GM21515 (cell line): ENCODE measurements around the gene SRP72.
"Not testable (repeated sequence)": the region's sequence is repeated elsewhere in the genome, so short reads cannot be mapped to it uniquely, and the experiment has no call there.

Source experiments
- ATAC-seq: cut with Tn5 transposase; IDR thresholded peaks from one replicate; pipeline ENCODE4 v1.9.1; 2021; ENCODE audit not compliant: unreplicated experiment

Gene SRP72

GRCh38 chr4:56465599-56466295 is 1.7 kb upstream of the SRP72 start:
- ATAC-seq = no peak

- not testable (repeated sequence) for ATAC-seq
Observed at GRCh38 chr4:56466296-56466761, 1.1 kb upstream of the SRP72 start.

DNA sequence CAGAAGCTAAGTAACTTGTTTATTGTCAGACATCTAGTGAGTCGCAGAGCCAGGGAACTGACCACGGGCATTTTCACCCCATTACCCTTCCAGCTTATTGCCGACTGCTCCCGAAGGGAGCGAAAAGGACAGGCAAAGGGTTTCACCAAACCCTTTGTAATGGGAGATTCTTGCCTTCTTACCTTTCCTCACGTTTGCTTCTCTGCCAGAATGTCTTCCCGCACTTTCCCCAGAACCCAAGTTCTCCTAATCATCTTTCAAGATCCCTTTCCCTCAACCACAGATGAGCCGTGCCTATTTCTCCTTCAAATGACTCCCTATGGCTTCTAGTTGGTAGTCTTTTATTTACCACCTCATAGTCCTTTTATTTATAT is 520 bp upstream of the SRP72 start:
- ATAC-seq = no peak

DNA sequence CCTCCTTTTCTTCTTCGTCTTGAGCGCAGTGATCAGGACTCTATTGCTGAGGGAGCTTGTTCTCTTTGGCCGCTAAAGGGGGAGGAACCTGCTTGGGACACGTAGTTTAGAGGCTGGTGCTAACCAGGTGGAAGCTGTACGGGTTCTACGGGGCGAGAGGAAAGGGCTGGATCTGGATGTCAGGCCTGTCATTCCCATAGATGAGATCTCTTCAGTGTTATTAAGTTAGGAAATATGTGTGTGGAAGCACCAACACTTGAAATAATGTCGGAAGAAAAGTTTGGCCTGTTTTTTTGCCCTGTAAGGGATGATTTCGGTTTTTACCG is 643 bp downstream of the SRP72 start:
- ATAC-seq = peak; percentile 53

DNA sequence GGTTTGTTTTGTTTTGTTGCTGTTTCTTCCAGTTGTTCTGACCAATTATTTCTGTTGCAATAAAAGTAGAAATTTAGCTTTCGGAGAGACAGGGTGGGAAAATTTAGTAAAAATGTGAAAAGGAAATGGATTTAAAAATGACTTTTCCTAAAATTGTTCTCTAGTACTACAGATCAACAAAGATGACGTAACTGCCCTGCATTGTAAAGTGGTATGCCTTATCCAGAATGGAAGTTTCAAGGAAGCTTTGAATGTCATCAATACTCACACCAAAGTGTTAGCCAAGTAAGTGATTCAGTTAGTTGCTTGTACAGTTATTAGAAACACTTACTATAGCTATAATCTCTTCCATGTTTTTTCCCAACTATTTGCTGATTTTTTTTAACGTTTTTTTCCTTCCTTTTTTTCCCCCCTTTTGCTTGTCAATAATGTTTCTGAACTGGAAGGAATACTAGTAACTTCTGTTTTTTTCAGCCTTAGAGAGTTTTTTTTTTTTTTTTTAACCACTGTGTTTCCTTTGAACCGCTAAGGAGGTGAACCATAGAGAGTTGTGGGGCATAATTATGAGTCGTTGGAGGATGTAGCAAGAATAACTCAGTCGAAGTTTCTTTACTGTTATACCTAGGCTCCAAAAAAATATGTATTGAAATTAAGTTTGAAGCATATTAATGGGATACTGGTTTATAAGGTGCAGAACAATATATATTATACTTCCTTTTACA is 2.2 kb downstream of the SRP72 start:
- ATAC-seq = no peak

DNA sequence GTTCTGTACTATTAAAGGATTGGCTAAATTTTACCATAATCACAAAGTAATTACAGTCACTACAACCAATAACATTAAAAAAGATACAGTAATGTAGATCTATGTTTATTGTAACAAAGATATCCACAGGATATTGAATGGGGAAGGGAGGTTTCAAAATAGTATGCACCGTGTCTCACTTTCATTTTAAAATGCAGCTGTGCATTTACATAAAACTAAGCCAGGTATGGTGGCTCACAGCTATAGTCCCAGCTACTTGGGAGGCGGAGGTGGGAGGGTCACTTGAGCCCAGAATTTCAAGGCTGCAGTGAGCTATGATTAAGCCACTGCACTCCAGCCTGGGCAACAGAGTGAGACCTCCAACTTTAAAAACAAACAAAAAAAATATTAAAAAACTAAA is 8.5 kb downstream of the SRP72 start:
- ATAC-seq = peak; percentile 85

GRCh38 chr4:56477192-56477702 is 9.8 kb downstream of the SRP72 start:
- no peak for ATAC-seq

DNA sequence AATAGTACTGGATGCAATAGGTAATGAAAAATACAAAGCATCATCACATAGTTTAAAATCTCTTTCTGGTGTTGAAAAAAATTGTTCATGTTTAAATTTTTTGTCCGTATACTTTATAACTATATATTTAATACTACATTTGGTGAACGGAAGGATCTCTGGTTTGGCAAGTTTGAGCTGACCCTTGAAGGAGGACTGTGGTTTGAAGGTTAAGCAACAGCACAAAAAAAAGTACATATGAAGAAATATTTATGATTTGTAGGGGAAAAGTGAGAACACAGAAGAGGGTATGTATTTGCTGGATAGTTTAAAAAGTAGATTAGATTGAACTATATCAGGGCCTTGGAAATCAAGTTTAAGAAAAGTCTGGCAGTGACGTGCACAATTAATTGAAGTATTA is 13.3 kb downstream of the SRP72 start:
- no peak for ATAC-seq

GRCh38 chr4:56496241-56496640 is 28.8 kb downstream of the SRP72 start:
- ATAC-seq = no peak

DNA sequence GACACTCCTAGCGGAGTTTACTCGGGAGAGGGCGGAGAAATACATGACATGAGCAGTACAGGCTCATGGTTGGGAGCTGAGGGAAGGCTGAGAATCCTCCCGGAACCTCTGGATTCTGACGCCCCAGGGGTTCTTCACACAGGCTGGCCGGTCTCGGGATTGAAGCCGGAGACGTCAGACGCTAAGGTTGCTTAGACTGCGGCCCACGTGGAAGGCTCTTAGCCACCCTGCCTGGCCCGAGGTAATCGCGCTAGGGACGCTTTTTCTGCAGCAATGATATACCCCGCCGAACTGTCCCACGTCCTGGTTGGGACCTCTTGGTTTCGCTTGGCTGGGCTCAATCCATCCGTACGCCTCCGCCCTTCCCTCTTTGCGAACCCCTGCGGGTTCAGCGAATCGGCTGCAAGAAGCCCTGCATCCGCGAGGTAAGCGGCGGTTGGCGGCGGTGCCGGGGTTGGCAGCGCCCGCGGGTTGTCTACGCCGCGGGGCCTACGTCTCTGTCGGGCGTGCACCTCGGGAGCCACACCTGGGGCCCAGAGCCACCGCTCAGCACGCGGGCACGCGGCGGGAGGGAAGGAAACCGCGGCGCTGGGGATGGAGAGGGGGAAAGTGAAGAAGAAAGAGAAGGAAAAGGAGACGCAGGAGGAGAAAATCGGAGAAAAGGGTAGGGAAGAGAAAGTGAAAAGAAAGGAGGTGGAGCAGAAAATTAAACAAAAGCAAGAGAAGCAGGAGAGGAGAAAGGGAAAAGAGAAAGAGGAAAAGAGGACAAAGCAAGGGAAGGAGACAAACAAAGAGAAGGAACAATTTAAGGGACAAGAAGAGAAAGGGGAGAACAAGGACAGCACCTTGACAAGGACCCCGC is 38.1 kb downstream of the SRP72 start, which contains the start of gene ARL9:
Gene ARL9, plus strand, starts transcription at position 523 of the 862 bp plus-strand sequence. Its CDS starts 72 bp downstream, at position 595.
- ATAC-seq = no peak

- no peak for ATAC-seq
Observed at GRCh38 chr4:56511098-56511497, 43.7 kb downstream of the SRP72 start.

DNA sequence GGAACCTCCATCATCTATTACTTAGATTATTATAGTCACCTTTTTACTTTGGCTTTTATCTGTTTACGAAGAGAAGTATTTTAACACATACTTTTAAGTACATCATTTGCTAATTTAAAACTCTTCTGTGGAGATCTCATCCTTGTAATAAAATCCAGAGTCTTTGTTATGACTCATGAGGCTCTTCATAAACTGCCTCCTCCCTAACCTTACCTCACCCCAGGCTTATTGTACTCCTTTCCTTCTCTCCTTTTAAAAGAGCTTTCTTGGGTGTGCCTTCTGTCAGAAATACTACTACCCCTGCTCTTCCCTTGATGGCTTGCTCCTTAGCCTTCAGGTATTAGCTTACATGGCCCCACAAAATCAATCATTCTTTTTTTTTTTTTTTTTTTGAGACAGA is 44.7 kb downstream of the SRP72 start:
- no peak for ATAC-seq

DNA sequence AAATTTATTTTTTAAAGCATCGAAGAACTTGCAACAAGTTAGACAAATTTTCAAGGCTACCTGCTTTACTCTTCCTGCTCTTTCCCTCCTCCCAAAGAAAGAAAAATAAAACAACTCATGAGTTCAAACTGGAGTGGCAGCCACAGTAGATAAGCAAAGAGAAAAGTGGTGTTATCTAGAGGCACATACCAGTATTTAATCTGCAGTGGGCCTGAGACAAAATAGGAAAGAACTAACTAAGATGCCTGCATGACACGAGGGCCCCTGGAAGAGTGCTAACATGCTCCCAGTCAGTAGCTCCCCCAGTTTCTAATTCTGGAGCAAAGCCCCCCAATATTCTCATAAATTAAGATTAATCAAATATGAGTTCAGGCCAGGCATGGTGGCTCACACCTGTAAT is 46.1 kb downstream of the SRP72 start:
- ATAC-seq = no peak

GRCh38 chr4:56530269-56531148 is 63.1 kb downstream of the SRP72 start:
- ATAC-seq = peak; percentile 97

DNA sequence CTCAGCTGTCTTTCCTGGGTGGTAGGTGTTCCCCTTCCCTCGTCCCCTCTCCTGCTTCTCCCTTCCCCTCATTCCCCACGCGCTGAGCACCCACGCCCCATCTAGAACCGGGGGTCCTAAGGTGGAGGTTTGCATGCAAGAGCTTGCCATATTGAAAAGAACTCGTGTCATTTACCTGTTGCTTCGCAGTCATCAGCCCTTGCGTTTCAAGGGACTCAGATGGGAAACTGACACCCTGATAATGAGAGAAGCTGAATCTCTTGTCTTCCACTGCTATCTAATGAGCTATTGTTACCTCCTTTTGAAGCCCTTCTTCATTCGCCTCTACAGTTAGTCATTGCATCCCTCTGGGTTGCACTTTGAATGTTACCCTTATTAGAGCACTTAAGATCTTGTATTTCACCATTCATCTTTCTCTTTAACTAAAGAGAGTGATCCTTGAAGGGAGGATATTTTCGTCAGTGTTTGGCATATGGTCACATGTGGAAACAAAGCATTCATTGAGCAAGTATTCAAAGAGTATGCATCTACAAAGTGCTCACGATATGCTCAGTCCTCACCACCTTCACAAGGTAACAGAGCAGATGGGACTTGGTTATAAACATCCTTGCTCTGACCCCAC is 63.8 kb downstream of the SRP72 start:
- no peak for ATAC-seq

DNA sequence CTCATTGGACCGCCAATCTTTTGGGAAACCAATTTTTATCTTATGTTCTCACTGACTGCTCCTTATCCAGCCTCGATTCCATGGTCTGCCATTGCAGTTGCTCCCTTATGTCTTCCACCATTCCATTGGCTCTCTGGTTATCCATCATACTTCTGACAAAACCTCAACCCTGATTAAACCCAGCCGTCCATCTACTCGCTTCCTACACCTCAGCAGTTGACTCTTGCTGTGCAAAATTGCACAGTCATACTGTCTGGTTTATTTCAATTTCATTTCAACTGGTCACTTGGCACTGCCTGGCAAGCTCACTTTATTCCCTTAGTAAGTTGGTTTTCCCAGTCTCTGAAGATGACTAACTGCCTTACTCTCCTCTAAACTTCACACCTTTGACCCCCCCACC is 64.4 kb downstream of the SRP72 start:
- ATAC-seq = no peak

DNA sequence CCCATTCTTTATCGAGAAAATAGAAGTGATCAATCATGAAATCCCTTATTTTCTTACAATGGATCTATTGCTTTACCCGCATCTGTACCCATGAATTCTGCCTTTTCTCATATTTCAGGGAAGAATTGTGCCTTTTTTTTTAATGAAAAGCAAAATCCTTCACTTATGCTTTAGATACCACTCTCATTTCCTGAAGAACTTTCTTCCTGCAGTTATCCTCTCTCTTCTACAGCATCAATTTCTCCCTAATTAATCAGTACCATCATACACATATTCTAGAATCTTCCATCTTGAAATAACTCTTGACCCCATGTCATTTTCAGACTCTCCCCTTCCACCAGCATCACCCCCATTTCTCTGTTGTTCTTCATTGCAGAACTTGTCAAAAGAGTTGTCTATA is 64.8 kb downstream of the SRP72 start:
- no peak for ATAC-seq

- no peak for ATAC-seq
Observed at GRCh38 chr4:56535915-56536314, 68.5 kb downstream of the SRP72 start.

DNA sequence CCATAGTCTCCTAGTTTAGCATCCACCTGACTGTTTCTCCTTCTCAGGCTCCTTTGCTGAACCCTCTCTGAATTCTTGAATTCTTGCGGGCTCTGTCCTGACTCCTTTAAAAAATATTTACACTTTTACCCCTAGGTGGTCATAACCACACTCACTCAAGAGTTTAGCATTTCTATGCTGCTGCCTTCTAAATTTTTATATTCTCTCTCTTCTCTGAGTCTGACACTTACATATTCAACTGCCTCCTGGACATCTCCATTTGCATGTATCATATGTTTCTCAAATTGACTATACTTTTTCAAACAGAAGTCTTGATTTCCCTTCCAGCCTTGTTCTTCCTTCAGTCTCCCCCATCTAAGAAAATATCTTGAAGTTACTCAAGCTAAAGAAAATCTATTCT is 69.7 kb downstream of the SRP72 start:
- ATAC-seq = no peak

DNA sequence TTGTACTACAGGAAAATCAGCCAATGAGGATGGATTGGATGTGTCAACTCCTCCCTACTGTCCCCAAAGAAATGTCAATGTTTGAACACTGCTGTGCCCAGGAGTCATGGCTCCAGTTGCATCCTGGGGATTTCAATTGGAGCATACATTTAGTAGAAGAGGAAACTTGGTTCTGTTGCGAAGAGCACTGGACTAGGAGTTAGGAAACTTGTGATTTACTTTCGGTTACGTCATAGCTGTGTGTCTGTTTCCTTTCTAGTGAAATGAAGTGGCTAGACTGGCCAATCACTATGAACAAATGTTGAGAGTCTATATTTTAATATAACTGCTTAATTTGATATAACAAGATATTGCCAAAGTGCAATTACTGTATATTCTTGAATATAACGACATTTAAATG is 73.4 kb downstream of the SRP72 start:
- no peak for ATAC-seq
